Activated naive CD4-positive, alpha-beta T cell treated with Interleukin-2 at 50 U/mL for 16 hours (primary cell): Measurements from ENCODE around the gene RDH8.

Experiments used
- DNase-seq: peaks from one replicate; pipeline ENCODE4 v3.0.0-alpha.2; 2020

The RDH8 gene, protein sequence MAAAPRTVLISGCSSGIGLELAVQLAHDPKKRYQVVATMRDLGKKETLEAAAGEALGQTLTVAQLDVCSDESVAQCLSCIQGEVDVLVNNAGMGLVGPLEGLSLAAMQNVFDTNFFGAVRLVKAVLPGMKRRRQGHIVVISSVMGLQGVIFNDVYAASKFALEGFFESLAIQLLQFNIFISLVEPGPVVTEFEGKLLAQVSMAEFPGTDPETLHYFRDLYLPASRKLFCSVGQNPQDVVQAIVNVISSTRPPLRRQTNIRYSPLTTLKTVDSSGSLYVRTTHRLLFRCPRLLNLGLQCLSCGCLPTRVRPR

DNA sequence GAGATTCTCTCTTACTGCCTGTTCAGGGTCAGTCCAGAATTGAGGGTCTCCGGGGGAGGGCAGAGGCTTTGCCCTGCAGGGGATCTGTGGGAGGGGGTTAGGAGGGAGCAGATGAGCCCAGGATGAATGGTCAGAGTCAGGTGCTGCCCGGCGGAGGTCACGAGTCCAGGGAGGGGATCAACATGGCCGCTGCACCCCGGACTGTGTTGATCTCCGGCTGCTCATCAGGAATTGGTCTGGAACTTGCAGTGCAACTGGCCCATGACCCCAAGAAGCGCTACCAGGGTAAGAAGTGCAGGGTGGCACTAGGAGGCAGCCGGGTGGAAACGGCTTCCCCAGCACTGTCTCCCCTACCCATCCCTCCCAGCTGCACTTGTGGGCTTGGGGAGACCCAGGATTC lies at the start of gene RDH8:
TSS of gene RDH8 (plus strand) at position 168 of the 400 bp plus-strand sequence. CDS start at position 183, 15 bp downstream.
- no peak for DNase-seq

DNA sequence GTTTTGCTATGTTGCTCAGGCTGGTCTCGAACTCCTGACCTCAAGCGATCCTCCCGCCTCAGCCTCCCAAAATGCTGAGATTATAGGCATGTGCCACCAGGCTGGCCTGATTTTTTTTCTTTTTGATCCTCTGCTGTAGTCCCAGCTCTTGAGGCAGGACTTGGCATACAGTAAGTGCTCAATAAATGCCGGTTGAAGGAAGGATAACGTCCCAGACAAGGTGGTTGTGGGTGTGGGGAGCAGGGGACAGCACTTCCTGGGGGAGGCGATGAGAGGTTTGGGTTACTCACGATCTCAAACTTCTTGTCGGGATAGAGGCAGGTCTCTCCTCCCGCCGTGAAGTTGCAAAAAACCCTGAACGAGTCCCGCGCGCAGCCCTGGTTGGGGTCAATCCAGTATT lies 47.3 kb upstream of the RDH8 start:
- no peak for DNase-seq

DNA sequence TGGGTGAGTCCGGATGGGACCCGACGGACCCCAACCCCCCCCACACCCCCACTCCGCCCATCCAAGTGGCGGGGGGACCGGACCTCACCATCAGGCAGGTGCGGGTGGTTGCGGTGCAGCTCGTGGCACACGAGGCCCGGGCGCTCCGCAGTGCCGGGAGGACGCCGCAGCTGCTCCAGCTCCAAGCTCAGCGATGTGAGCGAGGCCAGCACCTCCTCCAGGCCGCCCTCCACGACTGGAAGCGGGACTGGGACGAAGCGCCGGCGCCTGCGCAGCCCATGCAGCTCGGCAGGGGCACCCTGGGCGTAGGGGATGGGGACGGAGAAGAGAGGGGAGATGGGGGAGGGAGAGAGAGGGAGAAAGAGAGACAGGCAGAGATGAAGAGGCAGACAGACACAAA lies 46.8 kb upstream of the RDH8 start:
- no peak for DNase-seq

DNA sequence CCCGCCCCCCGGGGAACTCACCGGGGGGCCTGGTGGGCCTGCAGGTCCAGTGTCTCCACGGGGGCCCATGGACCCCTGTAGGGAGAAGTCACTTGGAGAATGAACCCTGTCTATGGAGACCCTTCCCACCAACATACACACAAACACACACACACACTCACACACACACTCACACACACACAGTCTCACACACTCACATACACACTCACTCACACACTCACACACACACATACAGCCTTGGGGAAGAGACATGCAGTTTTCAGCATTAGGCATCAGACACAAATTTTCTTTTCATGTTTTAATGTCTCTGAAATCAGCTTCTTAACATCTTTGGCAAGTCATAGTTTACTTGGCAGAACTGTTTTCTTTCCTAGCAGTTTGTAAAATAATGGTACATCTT lies 46.0 kb upstream of the RDH8 start:
- no peak for DNase-seq

DNA sequence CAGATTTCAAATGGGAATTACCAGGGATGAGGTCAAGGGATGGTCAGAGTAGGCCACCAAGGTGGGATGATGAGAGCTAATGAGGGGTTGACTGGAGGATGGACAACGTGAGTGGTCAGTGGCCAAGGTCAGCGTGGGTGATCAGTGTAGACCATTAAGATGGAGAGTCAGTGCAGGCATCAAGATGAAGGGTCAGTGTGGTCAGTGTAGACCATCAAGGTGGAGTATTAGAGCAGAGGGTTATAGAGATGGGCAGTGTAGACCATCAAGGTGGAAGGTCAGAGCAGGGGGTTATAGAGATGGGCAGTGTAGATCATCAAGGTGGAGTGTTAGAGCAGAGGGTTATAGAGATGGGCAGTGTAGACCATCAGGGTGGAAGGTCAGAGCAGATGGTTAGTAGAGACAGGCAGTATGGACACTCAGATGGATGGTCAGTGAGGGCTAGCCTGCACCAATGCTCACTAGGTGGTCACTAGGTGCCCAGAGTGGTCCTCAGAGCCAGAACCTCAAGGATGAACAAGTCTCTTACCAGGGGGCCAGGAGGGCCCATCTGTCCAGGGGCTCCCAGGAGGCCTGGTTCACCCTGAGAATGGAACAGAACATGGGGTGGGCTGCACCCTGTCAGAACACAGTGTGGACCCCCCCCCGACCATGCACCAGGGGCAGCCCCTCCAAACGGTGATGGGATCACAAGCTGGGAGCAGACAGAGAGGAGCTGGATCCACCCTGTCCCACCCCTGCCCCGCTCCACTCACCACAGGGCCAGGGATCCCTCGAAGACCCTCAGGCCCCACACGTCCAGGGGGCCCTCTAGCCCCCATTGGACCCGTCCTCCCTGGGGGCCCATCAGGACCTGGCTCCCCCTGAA lies 44.2 kb upstream of the RDH8 start:
- DNase-seq, result no peak

DNA sequence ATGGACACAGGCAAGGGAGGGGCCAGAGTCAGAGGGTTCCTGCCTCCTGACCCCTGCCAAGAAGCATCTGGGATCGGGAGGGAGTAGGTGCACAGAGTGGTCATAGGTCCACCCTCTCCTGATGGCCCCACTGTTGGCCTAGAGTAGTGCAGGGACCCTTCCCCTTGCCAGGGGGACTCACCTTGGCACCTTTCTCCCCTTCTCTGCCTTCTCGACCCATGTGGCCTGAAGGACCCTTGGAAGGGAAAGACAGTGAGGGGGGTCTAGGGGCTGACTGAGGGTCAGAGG lies 43.7 kb upstream of the RDH8 start:
- DNase-seq, result no peak

DNA sequence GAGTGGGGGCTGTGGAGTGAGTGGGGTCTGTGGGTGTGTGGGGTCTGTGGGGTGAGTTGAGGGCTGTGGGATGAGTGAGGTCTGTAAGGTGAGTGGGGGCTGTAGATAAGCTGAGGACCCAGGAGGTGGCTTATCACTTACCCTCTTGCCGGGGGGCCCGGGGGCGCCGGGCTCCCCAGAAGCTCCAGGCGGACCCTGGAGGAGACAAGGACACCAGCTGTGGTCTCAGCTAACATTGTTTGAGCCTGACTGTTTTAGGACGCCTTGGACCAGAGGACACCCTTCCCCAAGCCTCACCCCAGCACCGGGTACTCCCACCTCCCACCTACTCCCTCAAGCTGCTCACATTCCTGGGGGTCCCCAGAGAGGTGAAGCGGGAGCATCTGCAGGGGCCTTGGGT lies 42.8 kb upstream of the RDH8 start:
- DNase-seq, result no peak

DNA sequence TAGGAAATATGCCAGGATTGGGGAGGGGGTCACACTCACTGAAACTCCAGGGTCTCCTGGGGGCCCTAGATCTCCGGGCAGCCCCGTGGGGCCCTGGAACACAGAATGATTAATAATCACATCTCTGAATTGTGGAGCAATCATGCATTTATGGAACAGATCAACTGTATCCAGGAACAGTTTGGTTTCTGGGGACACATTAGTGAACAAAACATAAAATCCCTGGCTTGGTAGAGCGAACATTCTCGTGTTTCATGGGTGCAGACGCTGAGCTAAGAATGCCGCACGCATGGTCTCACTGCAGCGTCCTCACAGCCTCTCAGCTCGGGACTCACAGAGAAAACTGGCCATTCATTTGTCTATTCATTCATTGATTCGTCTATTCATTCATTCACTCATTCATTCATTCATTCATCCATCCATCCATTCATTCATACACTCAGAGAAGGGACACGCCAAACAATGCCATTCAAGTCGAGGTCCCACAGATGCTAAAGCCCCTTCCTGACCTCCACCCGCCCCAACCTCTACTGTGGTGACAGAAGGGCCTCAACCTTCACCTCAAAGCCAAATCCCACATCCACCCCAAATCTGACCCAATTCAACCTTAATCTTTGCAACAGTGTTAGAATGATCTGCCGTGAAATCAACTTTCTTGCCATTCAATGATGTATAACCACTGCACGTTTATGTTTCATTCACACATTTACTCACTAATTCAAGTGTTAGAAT lies 42.0 kb upstream of the RDH8 start:
- no peak for DNase-seq

DNA sequence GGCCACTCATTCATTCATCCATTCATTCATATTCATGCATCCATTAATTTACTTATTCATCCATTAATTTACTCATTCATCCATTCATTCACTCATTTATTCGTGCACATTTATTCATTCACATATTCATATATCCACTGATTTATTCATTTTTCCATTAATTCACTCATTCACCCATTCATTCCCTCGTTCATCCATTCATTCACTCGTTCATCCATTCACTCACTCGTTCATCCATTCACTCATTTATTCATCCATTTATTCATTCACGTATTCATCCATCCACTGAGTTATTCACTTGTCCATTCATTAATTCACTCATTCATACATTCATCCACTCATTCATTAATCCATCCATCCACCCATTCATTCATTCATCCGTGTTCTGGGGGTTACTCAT lies 41.2 kb upstream of the RDH8 start:
- DNase-seq, result no peak

DNA sequence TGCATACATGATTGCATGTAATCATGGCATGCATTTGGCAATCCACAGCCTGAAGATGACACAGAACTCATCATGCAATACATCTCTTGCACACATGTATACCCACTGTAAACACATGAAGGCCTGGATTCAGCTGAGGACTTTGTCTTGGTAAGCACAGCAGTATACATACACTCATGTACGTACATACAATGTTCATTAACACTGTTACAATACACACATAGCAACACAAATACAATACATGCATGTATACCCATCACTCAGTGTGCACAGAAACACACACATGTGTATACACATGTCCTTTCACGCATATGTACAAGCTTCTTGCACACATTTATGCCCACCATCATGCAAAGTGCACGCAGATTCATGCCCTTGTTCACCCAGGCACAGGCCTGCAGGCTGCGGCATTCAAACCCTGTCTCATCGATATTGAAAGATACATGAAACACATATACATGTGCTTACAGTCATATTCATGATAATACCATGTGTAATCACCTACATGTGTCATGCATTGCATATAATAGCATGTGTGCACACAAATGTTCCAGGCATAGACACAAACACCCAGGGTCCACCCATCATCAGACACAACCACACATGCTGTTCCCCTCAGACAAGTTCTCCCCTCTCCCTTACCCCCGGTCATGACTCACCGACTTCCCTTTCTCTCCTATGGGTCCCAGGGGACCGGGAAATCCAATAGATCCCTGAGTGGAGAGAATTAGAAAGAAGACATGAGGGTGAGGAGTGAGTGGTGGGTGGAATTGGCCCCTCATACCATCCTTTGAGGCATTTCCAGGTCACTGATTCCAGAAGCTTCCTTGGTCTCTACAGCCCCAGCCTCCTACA lies 31.6 kb upstream of the RDH8 start:
- no peak for DNase-seq

DNA sequence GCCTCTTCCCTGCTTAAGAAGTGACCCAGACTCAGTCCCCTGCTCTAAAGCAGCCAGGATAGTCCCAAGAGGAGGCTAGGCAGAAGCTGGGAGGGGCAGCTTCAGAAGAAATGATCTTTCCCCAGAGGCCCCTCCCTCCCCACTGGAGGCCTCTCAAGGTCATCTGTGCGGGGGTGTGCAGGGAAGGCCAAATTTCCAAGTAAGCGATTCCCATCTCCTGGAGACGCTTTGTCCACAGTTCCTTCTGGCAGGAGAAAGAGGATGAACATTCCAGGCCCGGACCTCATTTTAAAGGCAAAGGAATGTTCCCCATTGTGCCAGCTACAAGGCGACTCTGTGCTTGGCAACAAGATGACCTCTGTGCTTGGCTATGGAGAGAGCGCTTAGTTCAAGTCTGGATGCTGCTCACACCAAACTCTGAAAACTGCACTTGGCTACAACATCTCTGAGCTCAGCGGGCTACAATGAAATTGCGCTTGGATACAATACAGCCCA lies 26.4 kb upstream of the RDH8 start:
- no peak for DNase-seq

DNA sequence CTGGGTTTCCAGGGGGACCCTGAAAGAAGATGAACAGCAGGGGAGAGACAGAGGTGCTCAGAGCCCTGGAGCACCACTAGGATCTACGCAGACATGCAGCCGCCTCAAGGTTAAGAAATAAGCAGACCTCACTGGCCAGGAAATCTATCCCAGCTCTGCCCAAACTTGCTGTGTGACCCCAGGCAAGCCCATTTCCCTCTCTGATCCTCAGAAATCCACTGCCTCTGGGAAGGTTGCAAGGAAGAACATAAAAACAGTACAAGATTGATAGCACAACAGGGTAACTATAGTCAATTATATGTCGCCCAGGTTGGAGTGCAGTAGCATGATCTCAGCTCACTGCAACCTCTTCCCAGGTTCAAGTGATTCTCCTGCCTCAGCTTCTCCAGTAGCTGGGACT lies 23.8 kb upstream of the RDH8 start:
- no peak for DNase-seq

DNA sequence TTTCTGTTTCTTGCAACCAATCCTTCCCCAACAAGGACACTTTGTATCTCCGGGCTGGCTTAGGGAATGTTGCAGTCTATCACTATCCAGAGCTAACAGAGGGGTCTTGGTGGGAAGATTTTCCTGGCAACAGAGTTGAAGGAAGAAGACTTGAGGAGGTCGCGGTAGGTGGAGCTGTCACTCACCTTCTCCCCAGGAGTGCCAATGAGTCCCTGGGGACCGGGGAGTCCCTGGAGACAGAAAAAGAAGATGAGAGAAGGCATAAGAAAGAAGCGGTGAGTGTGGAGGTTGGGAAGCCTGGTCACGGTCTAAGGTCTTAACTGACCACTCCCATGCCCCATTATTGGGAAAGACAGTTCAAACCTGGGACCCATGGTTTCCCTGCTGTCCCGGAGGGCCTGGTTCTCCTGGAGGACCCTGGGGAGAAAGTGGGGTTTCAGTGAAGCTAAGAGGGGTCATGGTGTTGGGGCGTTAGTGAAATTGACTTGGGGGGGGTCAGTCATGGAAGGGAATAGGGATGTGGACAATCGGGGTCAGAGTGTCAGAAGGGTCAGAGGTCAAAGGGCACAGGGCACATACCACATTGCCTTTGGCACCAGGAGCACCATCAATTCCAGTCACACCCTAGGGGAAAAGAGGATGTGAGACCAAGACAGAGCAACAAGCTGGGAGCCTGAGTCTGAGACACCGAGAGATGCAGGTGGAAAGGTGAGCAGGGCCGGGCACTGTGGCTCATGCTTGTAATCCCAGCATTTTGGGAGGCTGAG lies 21.7 kb upstream of the RDH8 start:
- no peak for DNase-seq

DNA sequence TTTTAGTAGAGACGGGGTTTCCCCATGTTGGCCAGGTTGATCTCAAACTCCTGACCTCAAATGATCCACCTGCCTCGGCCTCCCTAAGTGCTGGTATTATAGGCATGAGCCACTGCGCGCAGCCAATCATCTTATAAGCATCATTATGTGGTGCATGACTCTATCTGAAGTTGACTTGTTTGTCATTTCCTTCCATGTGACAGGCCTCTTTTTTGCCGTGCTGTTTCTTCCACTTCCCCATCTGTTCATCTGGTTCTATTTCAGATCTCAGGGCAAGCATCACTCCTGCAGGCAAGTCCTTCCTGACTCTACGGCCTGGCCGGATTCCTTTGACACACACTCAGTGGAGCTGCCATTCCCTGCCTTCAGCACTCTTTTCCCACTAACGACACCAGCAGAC lies 18.2 kb upstream of the RDH8 start:
- DNase-seq, result no peak

DNA sequence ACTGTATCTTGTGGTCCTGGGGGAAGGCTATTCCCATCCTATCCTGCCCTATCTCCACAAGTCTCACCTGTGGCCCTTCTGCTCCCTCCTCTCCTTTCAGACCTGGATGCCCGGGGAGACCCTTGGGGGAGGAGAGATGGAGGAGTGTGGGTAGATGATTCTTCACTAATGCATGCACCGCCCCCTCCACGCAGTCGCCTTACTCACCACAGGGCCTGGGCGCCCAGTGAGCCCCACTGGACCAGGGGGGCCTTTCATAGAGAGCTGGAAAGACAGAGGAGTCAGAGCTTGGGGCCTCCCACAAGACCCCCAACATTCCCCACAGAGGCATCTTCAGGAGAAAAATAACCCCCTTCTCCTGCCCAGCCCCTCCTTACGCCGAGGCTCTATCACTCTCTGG lies 17.3 kb upstream of the RDH8 start:
- no peak for DNase-seq

DNA sequence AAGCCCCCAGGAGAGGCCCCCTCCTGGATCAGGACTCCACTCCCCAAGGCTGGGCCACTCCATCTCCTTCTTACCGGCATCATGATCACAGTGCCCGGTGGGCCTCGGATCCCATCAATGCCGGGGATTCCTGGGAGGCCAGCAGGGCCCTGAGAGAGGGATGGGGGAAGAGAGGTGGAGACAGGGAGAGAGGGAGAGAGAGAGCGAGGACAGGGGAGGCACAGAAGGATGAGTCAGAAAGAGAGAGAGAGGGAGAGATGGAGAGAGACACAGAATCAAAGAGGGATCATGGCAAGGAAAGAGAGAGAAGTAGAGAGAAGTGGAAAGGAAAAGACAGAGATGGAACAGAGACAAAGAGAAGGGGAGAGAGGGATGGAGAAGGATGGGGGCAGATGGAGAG lies 16.7 kb upstream of the RDH8 start:
- DNase-seq, result no peak

DNA sequence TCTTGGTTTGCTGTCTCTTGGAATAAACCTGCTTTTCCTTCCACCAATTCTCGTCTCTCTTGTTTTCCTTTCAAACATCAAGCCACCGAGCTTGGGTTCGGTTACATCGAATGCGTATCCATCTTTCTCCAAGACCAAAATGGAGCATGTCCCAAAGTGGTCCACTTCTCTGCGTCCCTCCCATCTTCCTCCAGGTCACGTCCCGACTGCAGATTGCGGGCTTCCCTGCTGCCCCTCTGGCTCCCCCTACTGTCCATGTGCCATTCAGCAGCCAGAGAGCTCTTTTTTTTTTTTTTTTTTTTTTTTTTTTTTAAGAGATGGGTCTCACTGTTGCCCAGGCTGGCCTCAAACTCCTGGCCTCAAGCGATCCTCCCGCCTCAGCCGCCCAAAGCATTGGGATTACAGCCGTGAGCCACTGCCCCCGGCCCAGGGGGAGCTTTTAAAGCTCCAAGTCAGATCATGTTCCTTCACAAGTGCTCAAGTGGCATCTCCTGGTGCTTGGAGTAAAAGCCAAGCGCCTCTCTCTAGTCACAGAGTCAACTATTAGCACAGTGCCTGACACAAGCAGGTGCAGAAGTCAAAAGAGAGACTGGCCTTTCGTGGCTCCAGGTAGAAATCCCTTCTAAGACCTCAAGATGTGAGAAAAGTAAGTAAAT lies 13.0 kb upstream of the RDH8 start:
- DNase-seq, result peak; percentile 66

DNA sequence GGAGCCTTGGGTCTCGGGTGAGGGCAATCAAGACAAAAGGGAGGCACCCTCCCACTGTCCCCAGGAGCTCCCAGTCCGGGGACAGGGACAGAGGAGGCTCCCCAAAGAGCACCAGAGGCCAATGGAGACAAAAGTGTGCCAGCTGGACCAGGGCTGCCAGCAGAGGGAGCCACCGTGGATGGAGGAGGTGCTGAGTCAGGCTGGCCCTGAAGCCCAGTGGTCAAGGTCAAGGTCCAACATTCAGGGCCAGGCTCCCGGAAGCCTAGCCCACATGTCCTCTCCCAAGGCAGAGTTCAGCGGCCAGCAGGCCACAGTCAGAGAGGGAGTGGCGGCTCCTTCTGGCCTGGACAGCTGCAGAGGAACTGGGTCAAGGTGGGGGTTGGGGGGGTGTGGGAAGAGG lies 11.4 kb upstream of the RDH8 start:
- no peak for DNase-seq

DNA sequence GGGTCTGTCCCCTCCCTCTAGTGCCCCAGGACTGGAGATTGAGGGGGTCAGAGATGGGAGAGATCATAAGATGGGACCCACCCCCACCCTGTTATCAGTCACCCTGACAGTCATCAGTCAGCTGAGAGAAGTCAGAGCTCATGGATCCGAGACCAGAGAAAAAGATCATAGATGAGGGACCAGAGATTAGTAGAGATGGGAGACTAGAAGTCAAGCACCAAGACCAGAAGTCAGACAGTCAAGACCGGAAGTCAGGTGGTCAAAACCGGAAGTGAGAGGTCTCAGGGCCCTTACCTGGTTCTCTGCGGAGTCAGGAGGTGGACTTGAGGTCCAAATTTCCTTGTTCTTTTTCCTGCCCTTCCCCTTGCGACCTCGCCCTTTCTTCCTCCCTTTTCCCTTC lies 10.0 kb upstream of the RDH8 start:
- DNase-seq, result no peak

DNA sequence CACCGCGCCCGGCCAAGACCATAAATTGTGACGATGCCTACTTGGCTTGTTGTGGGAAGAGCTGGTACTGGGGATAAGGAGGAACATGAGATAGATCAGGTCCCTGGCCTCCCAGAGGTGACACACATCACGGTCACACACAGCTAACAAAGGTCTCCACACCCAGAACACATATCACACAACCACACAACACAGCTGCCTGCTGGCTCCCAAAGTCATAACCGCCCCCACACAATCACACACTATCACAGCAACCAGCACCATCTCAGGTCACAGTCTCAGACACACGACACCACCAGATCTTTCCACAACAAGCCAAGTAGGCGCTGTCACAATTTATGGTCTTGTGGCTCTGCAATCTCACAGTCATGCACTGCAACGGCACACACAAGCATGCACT lies 8.7 kb upstream of the RDH8 start:
- no peak for DNase-seq

DNA sequence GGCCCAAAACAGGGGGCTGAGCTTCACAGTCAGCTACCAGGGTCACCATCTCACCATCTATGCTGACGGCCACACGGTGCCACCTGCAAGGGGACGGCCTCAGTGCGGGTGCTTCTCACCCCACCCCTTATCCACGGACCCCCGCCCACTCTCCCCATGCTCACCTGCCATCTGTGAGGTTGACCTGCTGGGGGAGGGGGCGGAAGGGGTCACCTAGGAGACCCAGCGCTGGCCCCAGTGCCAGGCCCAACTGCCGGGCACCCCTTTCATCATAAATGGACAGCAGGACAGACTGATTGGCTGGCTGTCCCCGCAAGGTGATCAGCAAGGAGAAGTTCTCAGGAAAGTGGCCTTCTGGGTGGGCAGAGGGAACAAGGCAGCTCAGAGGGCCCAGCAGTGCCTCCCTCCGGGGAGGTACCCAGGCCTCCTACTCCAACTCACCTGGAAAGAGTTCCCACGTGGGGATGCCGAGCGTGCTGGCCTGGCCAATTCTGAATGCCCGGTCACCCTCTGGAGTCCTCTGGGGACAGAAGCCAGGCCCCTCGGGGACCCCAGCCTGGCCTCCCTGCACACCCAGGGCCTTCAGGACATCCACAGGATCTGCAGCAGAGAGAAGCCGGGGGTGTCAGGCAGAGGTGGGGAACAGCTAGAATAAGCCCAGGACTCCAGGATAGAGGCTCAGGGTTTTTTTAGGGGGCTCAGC lies 7.5 kb upstream of the RDH8 start:
- DNase-seq, result no peak
